Activated CD8-positive, alpha-beta memory T cell treated with anti-CD3 and anti-CD28 coated beads, Interleukin-2, amount 50 U/mL, for 24 hours (primary cell): ENCODE data around the gene PMM1.
"Not testable (repeated sequence)": the region's sequence is repeated elsewhere in the genome, so short reads cannot be mapped to it uniquely, and the experiment has no call there.

ENCODE experiments used
- DNase-seq: peaks from one replicate; pipeline ENCODE4 v3.0.0-alpha.2; 2020; ENCODE audit errors: extremely low read depth

The PMM1 gene

GRCh38 chr22:41589391-41590241 is at the start of gene PMM1:
PMM1 (minus strand) TSS chr22:41589840; CDS start chr22:41589805, 35 bp downstream.
- DNase-seq: peak; percentile 100

- DNase-seq: no peak
Measured at GRCh38 chr22:41638748-41639147, 49.1 kb upstream of the PMM1 start.

GRCh38 chr22:41638124-41638523 is 48.5 kb upstream of the PMM1 start:
- DNase-seq: no peak

- DNase-seq: not testable (repeated sequence)
Measured at GRCh38 chr22:41637623-41638022, 48.0 kb upstream of the PMM1 start.

GRCh38 chr22:41636467-41636866 is 46.8 kb upstream of the PMM1 start:
- DNase-seq: no peak

- DNase-seq: not testable (repeated sequence)
Measured at GRCh38 chr22:41634610-41635009, 45.0 kb upstream of the PMM1 start.

- not testable (repeated sequence) for DNase-seq
Measured at GRCh38 chr22:41631615-41632014, 42.0 kb upstream of the PMM1 start.

- DNase-seq: not testable (repeated sequence)
Measured at GRCh38 chr22:41631115-41631514, 41.5 kb upstream of the PMM1 start.

GRCh38 chr22:41625577-41625976 is 35.9 kb upstream of the PMM1 start:
- no peak for DNase-seq

- DNase-seq: no peak
Measured at GRCh38 chr22:41621911-41622179, 32.2 kb upstream of the PMM1 start.

- peak; percentile 99 for DNase-seq
Measured at GRCh38 chr22:41621099-41621910, 31.7 kb upstream of the PMM1 start, which contains the start of gene XRCC6. XRCC6 (plus strand) TSS chr22:41621295; CDS start chr22:41622005, 710 bp downstream.

GRCh38 chr22:41620589-41621098 is 31.0 kb upstream of the PMM1 start, which contains the start of gene DESI1:
DESI1 (minus strand) TSS chr22:41621043; CDS start chr22:41620839, 204 bp downstream.
- no peak for DNase-seq

GRCh38 chr22:41619979-41620588 is 30.4 kb upstream of the PMM1 start:
- DNase-seq: no peak

- DNase-seq: no peak
Measured at GRCh38 chr22:41613456-41613855, 23.8 kb upstream of the PMM1 start.

- DNase-seq: no peak
Measured at GRCh38 chr22:41612603-41613306, 23.1 kb upstream of the PMM1 start.

- no peak for DNase-seq
Measured at GRCh38 chr22:41608386-41608785, 18.7 kb upstream of the PMM1 start.

GRCh38 chr22:41603873-41604332 is 14.3 kb upstream of the PMM1 start:
- peak; percentile 46 for DNase-seq

GRCh38 chr22:41600976-41601375 is 11.3 kb upstream of the PMM1 start:
- no peak for DNase-seq

GRCh38 chr22:41598891-41599635 is 9.4 kb upstream of the PMM1 start:
- no peak for DNase-seq

GRCh38 chr22:41598081-41598480 is 8.4 kb upstream of the PMM1 start:
- no peak for DNase-seq

- no peak for DNase-seq
Measured at GRCh38 chr22:41597635-41597953, 8.0 kb upstream of the PMM1 start.
